ENCODE measurements around the gene MCC. TPM values are rescaled to one million over a fixed set of nuclear protein-coding genes. Genes with fewer than 3 reads are reported as not detected.

The MCC gene
- total RNA-seq, 3 donors from 2014 or later = 24.3 to 46.5 (median 29.4) TPM

GRCh38 chr5:113133211-113133975, 354.9 kb downstream of the MCC start:
- H3K9me3 ChIP-seq = no peaks in the 10 kb centered on the region
- H3K4me3 ChIP-seq = no peak overlapping the region
- intact Hi-C loops (cut with DNase I; ENCODE audit: low total_unique reads) = no loop called here
- no peak for TF ChIP-seq POLR2A (IDR thresholded peaks at IDR 0.05)
- no peak for TF ChIP-seq POLR2AphosphoS5 (IDR thresholded peaks at IDR 0.05)
- TF ChIP-seq CTCF (IDR thresholded peaks at IDR 0.05) = no peak
- no peaks in the 10 kb centered on the region for H3K4me1 ChIP-seq
- no peak overlapping the region for H3K27ac ChIP-seq
- H3K36me3 ChIP-seq = no peaks in the 10 kb centered on the region
- H3K27me3 ChIP-seq = no peaks in the 10 kb centered on the region
- DNase-seq (ENCODE audit: low spot score in 2 of 2) = no peak

DNA sequence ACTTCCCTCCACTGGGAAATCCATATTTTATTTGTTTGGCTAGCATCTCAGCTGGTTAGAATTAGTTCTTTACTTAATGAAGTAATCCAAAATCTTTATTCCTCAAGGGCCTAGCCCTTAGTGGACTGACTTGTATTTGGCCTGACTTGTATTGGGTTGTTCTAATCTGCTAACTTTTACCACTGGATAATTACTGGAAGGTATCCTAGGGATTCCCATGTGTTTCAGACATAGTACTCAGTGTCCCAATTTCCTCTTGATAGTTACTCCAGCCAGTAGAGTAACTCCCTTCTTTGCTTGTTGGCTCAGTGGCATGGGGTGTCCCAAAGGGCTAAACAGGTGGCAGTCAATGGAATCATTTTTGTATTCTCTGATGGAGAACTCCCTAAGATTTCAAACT, 355.7 kb downstream of the MCC start:
- Histone ChIP-seq H3K4me3 (no peak overlapping the region), H3K36me3 (no peaks in the 10 kb centered on the region), H3K27ac (no peak overlapping the region), H3K4me1 (no peaks in the 10 kb centered on the region), H3K9me3 (no peaks in the 10 kb centered on the region), H3K27me3 (no peaks in the 10 kb centered on the region)
- TF ChIP-seq POLR2A (IDR thresholded peaks at IDR 0.05) (no peak), POLR2AphosphoS5 (IDR thresholded peaks at IDR 0.05) (no peak), CTCF (IDR thresholded peaks at IDR 0.05) (no peak)
- intact Hi-C loops (cut with DNase I; ENCODE audit: low total_unique reads) = no loop called here
- DNase-seq (ENCODE audit: low spot score in 2 of 2) = no peak

DNA sequence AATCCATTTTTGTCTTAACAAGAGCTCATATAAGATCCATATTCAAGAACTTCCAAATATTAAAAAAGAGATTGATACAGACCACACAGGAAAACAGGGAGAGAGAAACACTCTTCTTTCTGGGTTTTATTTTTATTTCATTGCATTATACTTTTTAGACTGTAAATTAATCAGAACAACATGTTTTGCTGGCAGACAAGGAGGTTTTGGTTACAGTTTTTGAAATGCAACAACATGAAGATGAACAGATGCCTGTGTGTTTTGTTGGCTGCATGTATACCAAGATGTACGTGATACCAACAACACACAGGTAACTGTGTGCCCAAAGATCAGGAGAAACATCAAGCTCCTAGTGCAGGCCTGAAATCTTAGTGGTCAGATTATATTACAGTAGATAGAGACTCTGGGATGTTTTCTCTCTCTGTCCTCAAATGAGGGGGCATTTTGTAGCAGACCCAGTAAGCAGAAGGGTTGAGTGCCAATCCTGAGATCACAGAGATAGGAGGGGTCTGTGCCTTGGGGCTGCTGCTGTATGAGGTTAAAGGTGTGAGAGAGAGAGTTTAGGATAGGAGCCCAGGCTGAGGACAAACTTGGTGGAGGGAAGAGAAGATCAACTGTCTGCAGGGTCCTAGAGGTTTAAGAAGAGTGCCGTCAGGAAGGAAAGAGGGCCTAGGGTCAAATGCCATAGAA, 359.5 kb downstream of the MCC start:
- Histone ChIP-seq H3K4me3 (no peak overlapping the region), H3K27me3 (no peaks in the 10 kb centered on the region), H3K27ac (no peak overlapping the region), H3K9me3 (no peaks in the 10 kb centered on the region), H3K36me3 (no peaks in the 10 kb centered on the region), H3K4me1 (no peaks in the 10 kb centered on the region)
- DNase-seq (ENCODE audit: low spot score in 2 of 2) = no peak
- intact Hi-C loops (cut with DNase I; ENCODE audit: low total_unique reads) = loop anchor here (5.0 kb wide), 1 partner anchor 76 kb away; no protein-coding TSS in a partner anchor
- no peak for TF ChIP-seq POLR2AphosphoS5 (IDR thresholded peaks at IDR 0.05)
- no peak for TF ChIP-seq POLR2A (IDR thresholded peaks at IDR 0.05)
- TF ChIP-seq CTCF (IDR thresholded peaks at IDR 0.05) = no peak

- intact Hi-C loops (cut with DNase I; ENCODE audit: low total_unique reads) = loop anchor here (5.0 kb wide), 1 partner anchor 76 kb away; no protein-coding TSS in a partner anchor
- no peak for DNase-seq (ENCODE audit: low spot score in 2 of 2)
- H3K27ac ChIP-seq = no peak overlapping the region
- TF ChIP-seq POLR2AphosphoS5 (IDR thresholded peaks at IDR 0.05) (no peak), CTCF (IDR thresholded peaks at IDR 0.05) (no peak), POLR2A (IDR thresholded peaks at IDR 0.05) (no peak)
- H3K36me3 ChIP-seq = no peaks in the 10 kb centered on the region
- H3K4me1 ChIP-seq = no peaks in the 10 kb centered on the region
- H3K9me3 ChIP-seq = no peaks in the 10 kb centered on the region
- H3K27me3 ChIP-seq = no peaks in the 10 kb centered on the region
- no peak overlapping the region for H3K4me3 ChIP-seq
Observed at GRCh38 chr5:113128082-113128481, 360.2 kb downstream of the MCC start.

DNA sequence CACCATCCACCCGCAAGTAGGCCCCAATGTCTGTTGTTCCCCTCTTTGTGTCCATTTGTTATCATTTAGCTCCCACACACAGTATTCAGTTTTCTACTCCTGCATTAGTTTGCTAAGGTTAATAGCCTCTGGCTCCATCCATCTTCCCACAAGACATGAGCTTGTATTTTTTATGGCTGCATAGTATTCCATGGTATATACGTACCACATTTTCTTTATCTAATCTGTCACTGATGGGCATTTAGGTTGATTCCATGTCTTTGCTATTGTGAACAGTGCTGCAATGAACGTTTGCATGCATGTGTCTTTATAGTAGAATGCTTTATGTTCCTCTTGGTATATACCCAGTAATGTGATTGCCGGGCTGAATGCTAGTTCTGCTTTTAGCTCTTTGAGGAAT, 361.2 kb downstream of the MCC start:
- no peak for DNase-seq (ENCODE audit: low spot score in 2 of 2)
- H3K4me3 ChIP-seq = no peak overlapping the region
- no peaks in the 10 kb centered on the region for H3K36me3 ChIP-seq
- intact Hi-C loops (cut with DNase I; ENCODE audit: low total_unique reads) = loop anchor here (5.0 kb wide), 1 partner anchor 75 kb away; no protein-coding TSS in a partner anchor
- no peaks in the 10 kb centered on the region for H3K9me3 ChIP-seq
- no peaks in the 10 kb centered on the region for H3K4me1 ChIP-seq
- no peaks in the 10 kb centered on the region for H3K27me3 ChIP-seq
- no peak overlapping the region for H3K27ac ChIP-seq
- TF ChIP-seq POLR2A (IDR thresholded peaks at IDR 0.05) = no peak
- no peak for TF ChIP-seq POLR2AphosphoS5 (IDR thresholded peaks at IDR 0.05)
- TF ChIP-seq CTCF (IDR thresholded peaks at IDR 0.05) = no peak

All from breast epithelium (tissue), 4 donors.